H9 (cell line): ENCODE results near the gene PREP. TPM values are rescaled to one million over a fixed set of nuclear protein-coding genes. Genes with fewer than 3 reads are reported as not detected.

ENCODE experiments used
- DNase-seq: peaks from one replicate; pipeline ENCODE4 v3.0.0-alpha.2; 2017
- H2AFZ ChIP-seq: one replicate; pipeline ENCODE4 v1.6.1; 2013; ENCODE audit warnings: mild to moderate bottlenecking, low read length, control low read depth, moderate library complexity
- H2AK5ac ChIP-seq: 2 replicates; pipeline ENCODE4 v1.6.1; 2013; ENCODE audit warnings: low read length, control low read depth, mixed read lengths; ENCODE audit not compliant: insufficient read length
- H2BK120ac ChIP-seq: one replicate; pipeline ENCODE4 v1.6.1; 2013; ENCODE audit warnings: low read depth, mild to moderate bottlenecking, low read length, control low read depth, inconsistent platforms; ENCODE audit not compliant: poor library complexity, severe bottlenecking
- H2BK12ac ChIP-seq: 2 replicates; pipeline ENCODE4 v1.6.1; 2013; ENCODE audit warnings: low read length, control low read depth, mixed read lengths, low read depth; ENCODE audit not compliant: insufficient read length
- H2BK15ac ChIP-seq: 2 replicates; pipeline ENCODE4 v1.6.1; 2013; ENCODE audit warnings: low read depth, low read length, control low read depth
- H2BK20ac ChIP-seq: one replicate; pipeline ENCODE4 v1.6.1; 2013; ENCODE audit warnings: low read depth, mild to moderate bottlenecking, low read length, control low read depth, inconsistent platforms; ENCODE audit not compliant: poor library complexity, severe bottlenecking
- H2BK5ac ChIP-seq: 2 replicates; pipeline ENCODE4 v1.6.1; 2013; ENCODE audit warnings: low read length, control low read depth, mixed read lengths; ENCODE audit not compliant: insufficient read length
- H3K14ac ChIP-seq: 2 replicates; pipeline ENCODE4 v1.6.1; 2013; ENCODE audit warnings: low read length, control low read depth; ENCODE audit not compliant: insufficient read depth
- H3K18ac ChIP-seq: 2 replicates; pipeline ENCODE4 v1.6.1; 2013; ENCODE audit warnings: low read depth, mild to moderate bottlenecking, mixed read lengths, low read length, control low read depth; ENCODE audit not compliant: insufficient read length
- H3K23ac ChIP-seq: 2 replicates; pipeline ENCODE4 v1.6.1; 2013; ENCODE audit warnings: low read length, control low read depth, mixed read lengths, low read depth; ENCODE audit not compliant: insufficient read length
- H3K23me2 ChIP-seq: 2 replicates; pipeline ENCODE4 v1.6.1; 2013; ENCODE audit warnings: low read depth, mild to moderate bottlenecking, mixed read lengths, low read length, control low read depth; ENCODE audit not compliant: insufficient read length, poor library complexity, severe bottlenecking
- H3K27ac ChIP-seq: 2 replicates; pipeline ENCODE4 v1.5.1; 2013; ENCODE audit warnings: low read length, control low read depth, mixed read lengths, low read depth; ENCODE audit not compliant: insufficient read length
- H3K27me3 ChIP-seq: 2 replicates; pipeline ENCODE4 v1.6.1; 2013; ENCODE audit warnings: low read length, control low read depth, inconsistent platforms; ENCODE audit not compliant: insufficient read depth
- H3K4ac ChIP-seq: 2 replicates; pipeline ENCODE4 v1.6.1; 2013; ENCODE audit warnings: low read depth, mild to moderate bottlenecking, control low read depth, inconsistent platforms, low read length, moderate library complexity
- H3K4me1 ChIP-seq: 2 replicates; pipeline ENCODE4 v1.6.1; 2013; ENCODE audit warnings: low read length, control low read depth, inconsistent platforms; ENCODE audit not compliant: insufficient read depth
- H3K4me2 ChIP-seq: 2 replicates; pipeline ENCODE4 v1.6.1; 2013; ENCODE audit warnings: low read length, control low read depth, mixed read lengths; ENCODE audit not compliant: insufficient read length, insufficient read depth
- H3K56ac ChIP-seq: 2 replicates; pipeline ENCODE4 v1.6.1; 2013; ENCODE audit warnings: low read depth, mild to moderate bottlenecking, mixed read lengths, low read length, control low read depth; ENCODE audit not compliant: insufficient read length
- H3K79me1 ChIP-seq: 2 replicates; pipeline ENCODE4 v1.6.1; 2013; ENCODE audit warnings: low read depth, mild to moderate bottlenecking, moderate library complexity, low read length, control low read depth, inconsistent platforms; ENCODE audit not compliant: insufficient read depth, poor library complexity, severe bottlenecking
- H3K79me2 ChIP-seq: 2 replicates; pipeline ENCODE4 v1.6.1; 2013; ENCODE audit warnings: low read length, control low read depth, inconsistent platforms; ENCODE audit not compliant: insufficient read depth
- H3K9ac ChIP-seq: 2 replicates; pipeline ENCODE4 v1.6.1; 2013; ENCODE audit warnings: low read length, control low read depth, mixed read lengths; ENCODE audit not compliant: insufficient read length; ENCODE audit errors: extremely low read depth
- H3K9me3 ChIP-seq: one replicate; pipeline ENCODE4 v1.6.1; 2013; ENCODE audit warnings: low read depth, low read length, inconsistent platforms; ENCODE audit not compliant: control insufficient read depth
- H3T11ph ChIP-seq: one replicate; pipeline ENCODE4 v1.6.1; 2013; ENCODE audit warnings: mild to moderate bottlenecking, low read length, control low read depth, inconsistent platforms
- H4K20me1 ChIP-seq: one replicate; pipeline ENCODE4 v1.6.1; 2013; ENCODE audit not compliant: control insufficient read depth, insufficient read length, insufficient read depth
- H4K5ac ChIP-seq: 2 replicates; pipeline ENCODE4 v1.6.1; 2013; ENCODE audit warnings: low read depth, mild to moderate bottlenecking, mixed read lengths, low read length, control low read depth; ENCODE audit not compliant: insufficient read length
- H4K8ac ChIP-seq: replicated peaks from 2 replicates; pipeline ENCODE4 v1.6.1; 2013; ENCODE audit warnings: low read length, control low read depth, mixed read lengths, low read depth; ENCODE audit not compliant: insufficient read length
- H4K91ac ChIP-seq: 2 replicates; pipeline ENCODE4 v1.6.1; 2013; ENCODE audit warnings: low read depth, mild to moderate bottlenecking, moderate library complexity, mixed read lengths, low read length, control low read depth; ENCODE audit not compliant: insufficient read length
- H3K27ac Mint-ChIP-seq, 3 experiments: 2 replicates in 2 of 3; 3 replicates in 1 of 3; pipeline ENCODE4 v1.8.0; 2020 to 2021; ENCODE audit warnings: mixed read lengths in 3 of 3, mild to moderate bottlenecking in 1 of 3, moderate library complexity in 1 of 3
- H3K27me3 Mint-ChIP-seq: 2 replicates; pipeline ENCODE4 v1.8.0; 2021; ENCODE audit warnings: low read depth, mild to moderate bottlenecking, moderate library complexity, mixed read lengths
- H3K36me3 Mint-ChIP-seq, 3 experiments: 2 replicates in 2 of 3; 3 replicates in 1 of 3; pipeline ENCODE4 v1.8.0; 2020 to 2021; ENCODE audit warnings: low read depth in 3 of 3, mixed read lengths in 3 of 3; ENCODE audit not compliant: insufficient read depth in 1 of 3
- H3K4me1 Mint-ChIP-seq, 2 experiments: 2 replicates each; pipeline ENCODE4 v1.8.0; 2020; ENCODE audit warnings: mixed read lengths in 2 of 2
- H3K4me3 Mint-ChIP-seq, 2 experiments: 2 replicates in 1 of 2; 3 replicates in 1 of 2; pipeline ENCODE4 v1.8.0; 2020 to 2021; ENCODE audit warnings: mild to moderate bottlenecking in 2 of 2, mixed read lengths in 2 of 2, moderate library complexity in 1 of 2
- H3K9me3 Mint-ChIP-seq, 2 experiments: 2 replicates in 1 of 2; 3 replicates in 1 of 2; pipeline ENCODE4 v1.8.0; 2020; ENCODE audit warnings: mild to moderate bottlenecking in 2 of 2, mixed read lengths in 2 of 2, moderate library complexity in 1 of 2
- CTCF ChIP-seq: fragments of 200-600 bp; sonication (generic); conservative IDR thresholded peaks from 3 replicates; pipeline ENCODE4 v1.8.0; 2021; ENCODE audit warnings: antibody characterized with exemption, mild to moderate bottlenecking
- WGBS: extraction: QIAGEN DNeasy Blood & Tissue Kit; methylation state at CpG from one replicate; pipeline ENCODE4 v1.1.7; 2013; ENCODE audit warnings: missing lambda C conversion rate, low lambda C conversion rate, mixed read lengths; ENCODE audit not compliant: insufficient read length; ENCODE audit errors: extremely low coverage; 5-methylcytosine and 5-hydroxymethylcytosine counted together
- total RNA-seq: library from RNA; stranded (reverse); gene quantifications from 2 replicates; pipeline ENCODE4 v1.2.1, GENCODE V29; 2021

Gene PREP
- total RNA-seq, 1 experiment from 2014 or later, result 54.0 TPM

- H3K79me2 ChIP-seq, result no peaks in the 10 kb centered on the region
- no peak overlapping the region for H4K91ac ChIP-seq
- no peak overlapping the region for H3K9ac ChIP-seq
- H3K27me3 Mint-ChIP-seq, result no peaks in the 10 kb centered on the region
- no peak overlapping the region for H2BK12ac ChIP-seq
- no peak overlapping the region for H2AK5ac ChIP-seq
- no peak overlapping the region for H3K27ac ChIP-seq
- no peaks in the 10 kb centered on the region for H4K20me1 ChIP-seq
- no peak overlapping the region for H4K8ac ChIP-seq
- no peak overlapping the region for H3T11ph ChIP-seq
- no peaks in the 10 kb centered on the region for H3K23me2 ChIP-seq
- H3K4me1 Mint-ChIP-seq, result no peaks in the 10 kb centered on the region; a peak in 1 of 4 replicates
- H3K9me3 Mint-ChIP-seq, result no peaks in the 10 kb centered on the region
- H3K4ac ChIP-seq, result no peak overlapping the region
- H3K14ac ChIP-seq, result no peak overlapping the region
- peaks cover 8 to 28% (median 23%) of the 10 kb centered on the region in 3 experiments; a peak in 5 of 7 replicates for H3K36me3 Mint-ChIP-seq
- no peak for DNase-seq
- H3K4me3 Mint-ChIP-seq, result no peak overlapping the region
- no peak overlapping the region for H2BK120ac ChIP-seq
- no peak overlapping the region for H2BK5ac ChIP-seq
- no peak overlapping the region for H3K4me2 ChIP-seq
- H3K27me3 ChIP-seq, result no peaks in the 10 kb centered on the region
- no peak overlapping the region for H3K27ac Mint-ChIP-seq
- no peak overlapping the region for H2BK15ac ChIP-seq
- no peak for TF ChIP-seq CTCF
- H3K56ac ChIP-seq, result no peak overlapping the region
- no peaks in the 10 kb centered on the region for H3K79me1 ChIP-seq
- no peak overlapping the region for H3K18ac ChIP-seq
- H2BK20ac ChIP-seq, result no peak overlapping the region
- H2AFZ ChIP-seq, result no peak overlapping the region
- WGBS, result no CpG with 5 or more reads among the region's 3 CpGs
- H4K5ac ChIP-seq, result no peak overlapping the region
- H3K9me3 ChIP-seq, result no peaks in the 10 kb centered on the region
- 0 out of 2 replicates have a peak, but pooled peaks cover 3% of the 10 kb centered on the region for H3K4me1 ChIP-seq
- no peak overlapping the region for H3K23ac ChIP-seq
These were observed 27.1 kb downstream of the PREP start for GRCh38 chr6:105375797-105376196.
